HL-60/S4 treated with retinoic acid at 250 ng/mL for 4 days and 3 days (cell line): Measurements from ENCODE around the gene LIN37.
"Not testable (repeated sequence)": the region's sequence is repeated elsewhere in the genome, so short reads cannot be mapped to it uniquely, and the experiment has no call there.

Experiments
- in situ Hi-C: fragments of 300-500 bp; cut with MboI; formaldehyde crosslinking; loops from 2 replicates; pipeline ENCODE4 v1.7.0; 2022; ENCODE audit warnings: low sequenced_read_pairs

The LIN37 gene

DNA sequence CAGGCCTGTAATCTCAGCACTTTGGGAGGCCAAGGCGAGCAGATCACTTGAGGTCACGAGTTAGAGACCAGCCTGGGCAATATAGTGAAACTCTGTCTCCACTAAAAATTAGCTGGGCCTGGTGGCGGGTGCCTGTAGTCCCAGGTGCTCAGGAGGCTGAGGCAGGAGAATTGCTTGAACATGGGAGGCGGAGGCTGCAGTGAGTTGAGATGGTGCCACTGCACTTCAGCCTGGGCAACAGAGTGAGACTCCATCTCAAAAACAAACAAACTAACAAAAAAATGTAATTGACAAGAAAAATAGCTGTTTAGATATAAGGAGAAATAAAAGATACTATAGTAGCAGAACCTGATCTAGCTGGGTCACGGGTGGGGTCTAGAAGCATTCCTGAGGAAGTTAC is 24.0 kb downstream of the LIN37 start:
- in situ Hi-C loops = not testable (repeated sequence)

DNA sequence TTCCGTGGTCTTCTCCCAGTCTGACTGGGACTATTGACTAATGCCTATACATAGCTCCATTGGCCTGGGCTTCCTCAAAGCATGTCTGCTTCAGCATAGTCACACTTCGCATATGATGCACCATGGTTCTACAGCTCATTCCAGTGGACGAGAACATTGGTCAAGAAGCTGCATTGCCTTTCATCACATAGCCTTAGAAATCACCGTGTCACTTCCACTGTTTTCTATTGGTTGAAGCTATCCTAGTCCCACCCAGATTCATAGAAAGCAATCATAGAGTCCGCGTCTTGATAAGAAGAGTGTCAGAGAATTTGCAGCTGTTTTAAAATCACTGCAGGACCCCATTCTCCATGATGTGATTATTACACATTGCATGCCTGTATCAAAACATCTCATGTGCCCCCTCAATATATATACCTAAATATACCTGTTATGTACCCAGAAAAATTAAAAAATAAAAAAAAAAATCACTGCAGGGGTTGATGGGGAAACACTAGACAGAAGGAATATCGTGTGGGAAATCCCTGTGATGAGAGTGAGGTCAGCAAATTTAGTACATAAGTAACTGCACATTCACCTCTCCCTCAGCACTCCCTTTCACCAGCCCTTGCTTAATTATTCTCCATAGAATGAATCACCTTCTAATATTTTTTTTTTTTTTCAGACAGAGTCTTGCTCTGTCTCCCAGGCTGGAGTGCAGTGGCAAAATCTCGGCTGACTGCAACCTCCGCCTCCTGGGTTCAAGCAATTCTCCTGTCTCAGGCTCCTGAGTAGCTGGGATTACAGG is 24.8 kb downstream of the LIN37 start:
- in situ Hi-C loops = no loop called here

- in situ Hi-C loops = no loop called here
Observed at GRCh38 chr19:35774274-35775045, 26.1 kb downstream of the LIN37 start.

DNA sequence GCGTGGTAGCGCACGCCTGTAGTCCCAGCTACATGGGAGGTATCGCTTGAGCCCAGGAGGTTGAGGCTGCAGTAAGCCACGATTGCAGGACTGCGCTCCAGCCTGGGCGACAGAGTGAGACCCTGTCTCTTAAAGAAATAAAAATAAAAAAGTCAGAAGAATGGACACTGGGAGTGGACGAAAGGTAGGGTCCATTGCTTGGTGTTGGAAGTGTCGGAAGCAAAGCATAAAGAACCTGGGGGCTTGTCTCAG is 26.6 kb downstream of the LIN37 start:
- in situ Hi-C loops = no loop called here

DNA sequence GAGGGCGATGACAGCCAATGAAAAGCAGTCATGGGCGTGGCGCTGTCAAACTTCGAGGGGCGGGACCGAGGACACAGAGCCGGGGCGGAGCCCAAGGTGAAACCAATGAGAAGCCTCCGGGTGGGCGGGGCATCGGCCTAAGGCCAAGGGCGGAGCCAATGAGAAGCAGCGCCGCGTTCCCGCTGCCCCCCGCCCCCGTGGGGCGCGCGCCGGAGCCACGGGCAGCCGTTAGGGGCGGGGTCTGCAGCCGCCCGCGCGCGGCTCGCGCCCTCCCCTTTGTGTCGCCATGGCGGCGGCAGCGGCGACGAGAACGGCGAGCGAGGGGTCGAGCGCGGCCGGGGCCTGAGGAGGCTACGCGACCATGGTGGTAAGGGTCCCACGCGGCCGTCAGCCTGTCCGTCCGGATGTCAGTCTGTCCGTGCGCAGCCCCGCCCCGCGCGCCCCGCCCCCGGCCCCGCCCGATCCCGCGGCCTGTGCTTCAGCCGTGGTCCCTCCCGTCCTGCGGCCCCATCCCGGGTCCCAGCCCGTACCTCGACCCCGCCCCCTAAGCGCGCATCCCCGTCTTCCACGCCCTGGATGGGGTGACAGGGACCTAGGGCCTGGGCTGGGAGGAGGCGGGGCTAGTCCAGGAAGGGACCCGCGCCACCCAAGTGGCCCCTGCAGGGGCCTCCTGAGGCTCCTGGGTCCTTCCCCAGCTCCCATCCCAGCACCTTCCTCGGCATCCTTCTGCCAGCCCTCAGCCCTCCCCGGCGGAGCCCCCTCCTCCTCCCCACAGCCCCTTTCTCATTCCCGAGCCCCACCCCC is 27.1 kb downstream of the LIN37 start, which contains the start of gene ARHGAP33:
Gene ARHGAP33 (plus strand): TSS at position 267 of the 804 bp plus-strand sequence. CDS start 95 bp downstream, at position 362.
- in situ Hi-C loops = no loop called here

DNA sequence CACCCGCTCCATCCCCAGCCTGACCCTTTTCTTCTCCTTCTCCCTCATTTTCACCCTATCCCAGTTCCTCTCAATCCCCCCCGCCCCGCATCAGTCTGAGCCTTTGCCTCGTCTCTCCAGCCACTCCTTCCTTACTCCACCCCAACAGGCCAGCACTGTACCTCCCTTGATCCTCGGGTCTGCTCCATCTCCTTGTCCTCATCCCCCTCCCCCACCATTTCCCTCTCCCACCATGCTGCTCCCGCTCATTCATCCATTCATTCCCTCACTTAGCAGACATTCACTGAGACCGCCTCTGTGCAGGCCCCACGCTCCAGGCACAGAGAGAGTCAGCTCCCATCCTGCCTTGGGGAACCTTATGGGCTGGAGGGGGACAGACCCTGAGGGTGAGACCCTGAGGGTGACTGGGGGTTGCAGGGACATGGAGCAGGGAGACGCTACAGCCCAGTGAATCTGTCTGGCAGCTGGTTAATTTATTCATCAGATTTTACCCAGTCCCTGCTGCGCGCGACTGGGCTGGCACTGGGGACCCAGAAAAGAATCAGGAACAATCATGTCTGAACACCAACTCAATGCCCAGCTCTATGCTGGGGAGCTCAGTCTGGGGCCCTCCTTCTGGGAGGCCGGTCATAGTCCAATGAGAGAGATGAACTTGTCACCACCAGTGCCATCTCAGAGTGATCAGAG is 27.9 kb downstream of the LIN37 start:
- in situ Hi-C loops = no loop called here

DNA sequence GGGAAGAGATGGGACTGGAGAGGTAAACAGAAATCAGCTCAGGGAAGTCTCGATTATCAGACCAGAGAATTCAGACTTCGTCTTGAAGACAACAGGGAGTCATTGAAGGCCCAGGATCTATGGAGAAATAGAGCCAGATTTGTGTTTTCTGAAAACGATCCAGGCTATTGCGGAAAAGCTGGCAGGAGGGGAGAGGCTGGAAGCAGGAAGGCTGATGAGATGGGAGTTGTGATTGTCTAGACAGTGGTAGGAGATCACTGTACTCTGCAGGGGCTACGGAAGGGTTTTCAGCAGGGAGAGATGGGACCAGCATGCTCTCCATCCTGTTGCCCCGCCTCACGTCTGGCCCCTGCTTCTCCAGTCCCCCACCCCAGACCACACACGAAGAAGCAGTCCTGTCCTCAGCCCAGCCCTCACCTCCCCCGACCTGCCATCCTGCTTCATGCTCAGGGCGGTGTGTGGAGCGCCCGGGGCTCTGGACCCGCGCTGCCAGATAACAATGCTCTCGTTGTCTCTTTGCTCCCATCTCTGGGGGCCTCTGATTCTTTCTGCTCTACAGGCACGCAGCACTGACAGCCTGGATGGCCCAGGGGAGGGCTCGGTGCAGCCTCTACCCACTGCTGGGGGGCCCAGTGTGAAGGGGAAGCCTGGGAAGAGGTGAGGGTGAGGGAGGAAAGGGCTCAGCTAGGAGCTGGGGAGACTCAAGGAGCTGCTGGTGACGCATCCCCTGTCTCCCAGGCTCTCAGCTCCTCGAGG is 28.9 kb downstream of the LIN37 start:
- in situ Hi-C loops = no loop called here

GRCh38 chr19:35777961-35778360 is 29.6 kb downstream of the LIN37 start:
- in situ Hi-C loops = no loop called here

DNA sequence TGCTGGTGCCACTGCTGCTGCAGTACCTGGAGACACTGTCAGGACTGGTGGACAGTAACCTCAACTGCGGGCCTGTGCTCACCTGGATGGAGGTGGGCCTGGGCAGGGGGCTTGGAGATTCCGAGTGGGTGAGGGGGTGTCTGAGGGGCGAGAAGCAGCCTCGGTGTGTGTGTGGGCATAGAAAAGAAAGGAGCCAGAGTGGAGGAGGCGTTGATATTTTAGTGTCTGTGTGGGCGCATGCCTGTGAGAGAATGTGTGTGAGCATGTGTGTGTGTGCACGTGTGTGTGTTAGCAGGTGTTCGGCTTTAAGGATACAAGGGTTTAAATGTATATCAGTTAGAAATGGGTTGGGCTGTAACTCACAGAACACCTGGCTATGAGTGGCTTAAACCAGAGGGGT is 30.7 kb downstream of the LIN37 start:
- in situ Hi-C loops = no loop called here

DNA sequence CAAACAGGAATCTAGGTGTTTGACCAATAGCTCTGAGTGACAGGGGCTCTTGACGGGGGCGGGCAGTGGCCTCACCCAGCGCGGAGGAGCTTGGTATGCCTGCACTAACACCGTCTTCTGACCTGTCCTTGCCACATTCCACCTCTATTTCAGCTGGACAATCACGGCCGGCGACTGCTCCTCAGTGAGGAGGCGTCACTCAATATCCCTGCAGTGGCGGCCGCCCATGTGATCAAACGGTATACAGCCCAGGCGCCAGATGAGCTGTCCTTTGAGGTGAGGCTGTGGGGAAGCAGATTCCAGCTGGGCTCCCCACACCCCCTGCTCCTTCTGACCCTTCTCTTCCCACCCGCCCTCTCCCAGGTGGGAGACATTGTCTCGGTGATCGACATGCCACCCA is 31.7 kb downstream of the LIN37 start:
- in situ Hi-C loops = no loop called here

GRCh38 chr19:35780717-35781116 is 32.3 kb downstream of the LIN37 start:
- in situ Hi-C loops = no loop called here

- in situ Hi-C loops = no loop called here
Observed at GRCh38 chr19:35781650-35782049, 33.3 kb downstream of the LIN37 start.

- in situ Hi-C loops = no loop called here
Observed at GRCh38 chr19:35782589-35782988, 34.2 kb downstream of the LIN37 start.

DNA sequence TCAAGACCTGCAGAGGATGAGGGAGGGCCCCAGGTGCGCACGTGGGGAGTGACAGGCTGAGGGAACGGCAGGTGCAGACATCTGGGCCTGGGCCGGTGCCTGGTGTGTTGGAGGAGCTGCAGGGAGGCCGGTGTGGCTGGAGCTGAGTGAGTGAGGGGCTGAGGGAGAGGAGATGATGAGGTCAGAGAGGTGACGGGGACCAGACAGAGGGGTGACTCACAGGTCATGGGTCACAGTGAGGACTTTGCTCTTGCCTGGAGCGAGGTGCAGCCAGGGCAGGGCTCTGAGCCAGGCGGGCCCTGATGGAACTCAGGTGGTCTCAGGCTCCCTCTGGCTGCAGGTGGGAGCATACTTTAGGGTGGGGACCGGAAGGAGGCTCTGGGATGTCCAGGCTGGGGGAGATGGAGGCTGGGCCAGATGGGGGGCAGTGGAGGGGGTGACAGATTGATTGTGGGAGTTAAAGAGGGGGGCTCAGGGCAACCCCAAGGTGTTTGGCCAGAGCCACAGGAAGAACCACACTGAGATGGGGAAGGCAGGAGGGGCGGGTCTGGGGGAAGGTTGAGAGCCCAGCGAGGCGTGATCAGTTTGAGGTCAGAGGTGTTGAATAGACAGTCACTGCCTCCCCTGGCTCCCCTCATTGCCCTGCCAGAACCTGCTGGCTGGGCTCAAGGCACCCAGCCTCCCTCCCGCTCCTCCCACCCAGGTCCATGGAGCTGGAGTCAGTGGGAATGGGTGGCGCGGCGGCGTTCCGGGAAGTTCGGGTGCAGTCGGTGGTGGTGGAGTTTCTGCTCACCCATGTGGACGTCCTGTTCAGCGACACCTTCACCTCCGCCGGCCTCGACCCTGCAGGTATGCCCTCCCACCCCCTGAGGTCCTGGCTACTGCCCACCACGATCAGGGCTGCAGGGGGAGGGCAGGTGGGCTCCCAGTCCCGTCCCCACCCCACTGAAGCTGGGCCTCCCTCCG is 35.4 kb downstream of the LIN37 start:
- in situ Hi-C loops = no loop called here

DNA sequence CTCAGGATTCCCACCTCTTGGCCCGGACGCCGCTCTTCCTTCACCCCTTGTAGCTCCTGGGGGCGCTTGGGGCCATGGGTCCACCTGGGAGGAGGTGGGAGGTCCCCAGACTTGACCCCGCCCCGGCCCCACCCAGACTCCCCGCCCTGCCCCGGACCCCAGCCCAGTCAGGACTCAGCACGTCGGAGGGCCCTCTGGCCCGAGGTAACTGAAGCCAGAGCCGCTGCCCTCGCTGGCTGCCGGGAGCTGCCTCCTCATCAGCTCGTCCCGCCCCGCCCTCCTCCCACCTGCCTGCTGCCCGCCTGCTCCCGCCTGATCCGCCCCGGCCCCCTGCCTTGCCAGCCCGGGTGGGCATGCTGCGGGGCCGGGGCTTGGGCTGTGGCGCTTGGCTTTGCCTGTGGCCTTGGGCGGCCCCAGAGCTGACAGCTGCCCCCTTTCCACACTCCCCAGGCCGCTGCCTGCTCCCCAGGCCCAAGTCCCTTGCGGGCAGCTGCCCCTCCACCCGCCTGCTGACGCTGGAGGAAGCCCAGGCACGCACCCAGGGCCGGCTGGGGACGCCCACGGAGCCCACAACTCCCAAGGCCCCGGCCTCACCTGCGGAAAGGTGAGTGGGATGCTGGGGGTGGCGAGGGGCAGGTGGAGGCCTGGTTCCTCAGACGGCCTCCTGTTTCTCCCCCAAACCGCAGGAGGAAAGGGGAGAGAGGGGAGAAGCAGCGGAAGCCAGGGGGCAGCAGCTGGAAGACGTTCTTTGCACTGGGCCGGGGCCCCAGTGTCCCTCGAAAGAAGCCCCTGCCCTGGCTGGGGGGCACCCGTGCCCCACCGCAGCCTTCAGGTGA is 36.3 kb downstream of the LIN37 start:
- in situ Hi-C loops = no loop called here

GRCh38 chr19:35785339-35785627 is 36.9 kb downstream of the LIN37 start:
- in situ Hi-C loops = no loop called here

GRCh38 chr19:35786299-35787160 is 38.2 kb downstream of the LIN37 start:
- in situ Hi-C loops = no loop called here
